ENCODE results near the gene HLA-DQA1. TPM values are rescaled to one million over a fixed set of nuclear protein-coding genes. Genes with fewer than 3 reads are reported as not detected.

Gene HLA-DQA1
- total and polyA plus RNA-seq, 2 experiments from 2014 or later: not detected

DNA sequence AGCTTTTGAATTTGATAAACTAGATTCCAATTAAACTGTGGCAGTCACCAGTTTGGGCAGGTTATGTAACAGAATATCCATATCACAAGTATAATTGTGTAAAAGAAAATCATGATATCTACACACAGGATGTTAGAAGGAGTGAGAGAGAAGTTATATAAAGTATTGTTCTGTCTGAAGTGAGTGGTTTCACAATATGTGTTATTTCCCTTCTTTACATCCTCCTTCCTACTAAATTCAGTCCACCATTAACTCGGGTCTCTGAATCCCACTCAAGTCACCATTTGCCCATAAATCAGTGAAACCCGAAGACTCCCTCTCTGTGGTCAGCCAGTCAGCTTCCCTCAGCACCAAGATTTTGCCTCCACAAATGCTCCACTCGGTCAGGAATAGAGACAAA is 28.5 kb downstream of the HLA-DQA1 start:
- Histone ChIP-seq H3K27ac (peak overlapping the region; percentile 28), H3K9me3 (ENCODE audit: low read depth) (no peaks in the 10 kb centered on the region), H3K36me3 (replicated peaks; ENCODE audit: insufficient read depth, low read depth) (no peaks in the 10 kb centered on the region), H3K4me1 (ENCODE audit: insufficient read depth) (no peaks in the 10 kb centered on the region), H3K79me2 (no peaks in the 10 kb centered on the region), H3K9me2 (replicated peaks; ENCODE audit: insufficient read depth) (no peaks in the 10 kb centered on the region), H4K20me1 (ENCODE audit: insufficient read depth, poor library complexity, severe bottlenecking) (no peaks in the 10 kb centered on the region), H3K4me3 (no peak overlapping the region), H2AFZ (no peak overlapping the region), H3K27me3 (no peaks in the 10 kb centered on the region), H3K4me2 (peak overlapping the region; percentile 63)
- TF ChIP-seq, protein P1, sequence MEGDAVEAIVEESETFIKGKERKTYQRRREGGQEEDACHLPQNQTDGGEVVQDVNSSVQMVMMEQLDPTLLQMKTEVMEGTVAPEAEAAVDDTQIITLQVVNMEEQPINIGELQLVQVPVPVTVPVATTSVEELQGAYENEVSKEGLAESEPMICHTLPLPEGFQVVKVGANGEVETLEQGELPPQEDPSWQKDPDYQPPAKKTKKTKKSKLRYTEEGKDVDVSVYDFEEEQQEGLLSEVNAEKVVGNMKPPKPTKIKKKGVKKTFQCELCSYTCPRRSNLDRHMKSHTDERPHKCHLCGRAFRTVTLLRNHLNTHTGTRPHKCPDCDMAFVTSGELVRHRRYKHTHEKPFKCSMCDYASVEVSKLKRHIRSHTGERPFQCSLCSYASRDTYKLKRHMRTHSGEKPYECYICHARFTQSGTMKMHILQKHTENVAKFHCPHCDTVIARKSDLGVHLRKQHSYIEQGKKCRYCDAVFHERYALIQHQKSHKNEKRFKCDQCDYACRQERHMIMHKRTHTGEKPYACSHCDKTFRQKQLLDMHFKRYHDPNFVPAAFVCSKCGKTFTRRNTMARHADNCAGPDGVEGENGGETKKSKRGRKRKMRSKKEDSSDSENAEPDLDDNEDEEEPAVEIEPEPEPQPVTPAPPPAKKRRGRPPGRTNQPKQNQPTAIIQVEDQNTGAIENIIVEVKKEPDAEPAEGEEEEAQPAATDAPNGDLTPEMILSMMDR (IDR thresholded peaks at IDR 0.05; ENCODE audit: poor library complexity): no peak
- 53% methylated on average over 3 of the region's 3 CpGs for WGBS (ENCODE audit: low lambda C conversion rate, missing lambda C conversion rate)
- DNase-seq (ENCODE audit: low spot score): no peak

DNA sequence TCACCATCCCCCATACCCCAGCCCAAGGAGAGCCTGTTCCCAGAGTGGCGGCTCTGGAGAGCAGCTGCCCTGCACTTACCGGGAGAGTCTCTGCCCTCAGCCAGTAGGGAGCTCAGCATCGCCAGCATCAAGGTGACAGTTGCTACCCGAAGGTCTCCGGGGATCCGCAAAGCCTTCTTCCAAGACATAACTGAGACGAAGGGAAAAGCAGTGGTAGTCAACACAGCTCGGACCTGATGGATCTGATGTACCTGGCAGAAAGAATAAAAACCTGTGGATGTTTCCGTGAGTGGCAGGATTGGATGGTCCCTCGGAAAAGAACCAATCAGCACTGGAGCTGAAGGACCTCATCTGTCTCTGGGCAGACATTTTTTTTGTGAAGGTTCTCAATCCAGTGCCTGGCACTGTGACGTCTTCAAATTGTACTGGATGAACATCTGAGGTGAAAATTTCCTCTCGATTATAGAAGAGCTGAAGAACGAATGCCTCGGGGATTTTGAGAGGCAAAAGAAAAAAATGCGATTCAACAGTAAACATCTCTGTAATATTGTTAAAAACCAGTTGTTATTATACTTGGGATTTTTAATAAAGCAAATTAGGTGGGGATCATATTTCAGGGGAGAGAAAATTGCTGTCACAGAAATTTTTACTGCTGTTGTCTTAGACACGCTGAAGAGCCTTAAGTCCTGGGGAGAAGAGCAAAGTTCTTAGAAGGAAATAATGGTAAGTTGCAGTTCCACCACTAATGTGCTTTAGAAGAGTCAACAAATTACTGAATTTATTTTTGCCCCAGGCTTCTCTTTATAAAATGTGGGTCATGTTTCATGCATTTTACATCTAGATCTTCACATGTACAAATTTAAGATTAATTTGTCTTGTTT is 29.5 kb downstream of the HLA-DQA1 start, which contains the start of gene HLA-DQB1:
HLA-DQB1 (minus strand) TSS at position 238 of the 881 bp plus-strand sequence; CDS start at position 188, 50 bp downstream.
- Histone ChIP-seq H3K9me3 (ENCODE audit: low read depth) (no peaks in the 10 kb centered on the region), H3K27me3 (no peaks in the 10 kb centered on the region), H3K4me3 (no peak within 1 kb of the TSS), H4K20me1 (ENCODE audit: insufficient read depth, poor library complexity, severe bottlenecking) (no peaks in the 10 kb centered on the region), H3K79me2 (no peaks in the 10 kb centered on the region), H2AFZ (no peak within 1 kb of the TSS), H3K4me1 (ENCODE audit: insufficient read depth) (no peaks in the 10 kb centered on the region), H3K36me3 (replicated peaks; ENCODE audit: insufficient read depth, low read depth) (no peaks in the 10 kb centered on the region), H3K9me2 (replicated peaks; ENCODE audit: insufficient read depth) (no peaks in the 10 kb centered on the region), H3K4me2 (peak within 1 kb of the TSS; percentile 63), H3K27ac (peak within 1 kb of the TSS; percentile 84)
- WGBS (ENCODE audit: low lambda C conversion rate, missing lambda C conversion rate): 24% methylated on average over 16 of the region's 16 CpGs
- TF ChIP-seq, protein P1 (IDR thresholded peaks at IDR 0.05; ENCODE audit: poor library complexity): no peak
- TF ChIP-seq EZH2 (IDR thresholded peaks at IDR 0.05; ENCODE audit: borderline replicate concordance): no peak
- TF ChIP-seq EZH2phosphoT487 (IDR thresholded peaks at IDR 0.05; ENCODE audit: low read depth, severe bottlenecking, unreplicated experiment): no peak
- peak; percentile 74 for DNase-seq (ENCODE audit: low spot score)

DNA sequence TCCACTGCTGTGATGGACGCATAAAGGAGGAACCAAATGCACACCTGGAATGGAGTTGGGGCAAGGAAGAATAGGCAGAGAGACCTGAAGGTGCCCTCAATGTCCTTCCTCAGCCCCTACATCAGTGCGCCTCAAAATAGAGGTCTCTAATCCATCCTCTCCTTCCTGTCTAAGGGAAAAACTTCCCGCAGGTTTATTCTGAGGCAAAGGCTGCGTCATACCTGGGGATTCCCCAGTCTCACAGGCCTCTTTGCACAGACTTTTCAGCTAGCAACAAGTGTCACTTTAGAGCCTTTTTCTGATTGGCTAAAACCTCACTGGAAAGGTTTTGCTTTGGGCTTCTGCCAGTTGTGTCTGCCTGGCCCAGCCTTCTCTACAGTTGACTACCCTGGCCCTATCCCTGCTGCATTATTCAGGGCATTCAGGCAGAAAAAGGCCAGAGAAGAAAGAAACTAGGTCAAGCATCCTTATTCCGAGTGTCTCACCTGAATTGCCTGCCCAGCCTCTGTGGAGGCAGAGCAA is 31.1 kb downstream of the HLA-DQA1 start:
- H3K4me2 ChIP-seq: peak overlapping the region; percentile 21
- H3K36me3 ChIP-seq (replicated peaks; ENCODE audit: insufficient read depth, low read depth): no peaks in the 10 kb centered on the region
- H3K9me3 ChIP-seq (ENCODE audit: low read depth): no peaks in the 10 kb centered on the region
- no peaks in the 10 kb centered on the region for H3K79me2 ChIP-seq
- no peak overlapping the region for H3K4me3 ChIP-seq
- no peaks in the 10 kb centered on the region for H3K27me3 ChIP-seq
- WGBS (ENCODE audit: low lambda C conversion rate, missing lambda C conversion rate): 62% methylated on average over 5 of the region's 5 CpGs
- no peaks in the 10 kb centered on the region for H4K20me1 ChIP-seq (ENCODE audit: insufficient read depth, poor library complexity, severe bottlenecking)
- H2AFZ ChIP-seq: no peak overlapping the region
- no peaks in the 10 kb centered on the region for H3K4me1 ChIP-seq (ENCODE audit: insufficient read depth)
- peak; percentile 83 for DNase-seq (ENCODE audit: low spot score)
- peak overlapping the region; percentile 84 for H3K27ac ChIP-seq
- H3K9me2 ChIP-seq (replicated peaks; ENCODE audit: insufficient read depth): no peaks in the 10 kb centered on the region
- no peak for TF ChIP-seq EZH2phosphoT487 (IDR thresholded peaks at IDR 0.05; ENCODE audit: low read depth, severe bottlenecking, unreplicated experiment)
- TF ChIP-seq, protein P1 (IDR thresholded peaks at IDR 0.05; ENCODE audit: poor library complexity): no peak
- TF ChIP-seq EZH2 (IDR thresholded peaks at IDR 0.05; ENCODE audit: borderline replicate concordance): no peak
